ENCODE data around the gene CNTNAP2.

DNA sequence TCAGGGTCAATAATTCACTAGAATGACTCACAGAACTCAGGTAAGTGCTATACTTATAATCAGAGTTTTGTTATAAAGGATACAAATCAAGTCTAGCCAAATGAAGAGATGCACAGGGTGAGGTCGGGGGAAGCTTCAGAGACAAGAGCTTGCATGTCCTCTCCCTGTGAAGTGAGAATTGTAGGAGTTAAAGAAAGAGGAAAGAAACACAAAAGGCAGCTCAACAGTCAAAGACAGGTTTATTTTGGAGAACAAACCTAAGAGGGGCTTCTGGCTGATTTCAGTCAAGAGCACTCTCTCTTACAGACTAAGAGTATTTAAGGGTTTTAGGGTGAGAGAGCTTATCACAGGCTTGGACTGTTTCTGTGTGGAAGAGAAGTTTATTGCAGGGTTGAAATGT, 1873.5 kb downstream of the CNTNAP2 start:
- no peak for TF ChIP-seq POLR2A (IDR thresholded peaks at IDR 0.05)
- TF ChIP-seq EP300 (IDR thresholded peaks at IDR 0.05): no peak
- no peak for TF ChIP-seq POLR2AphosphoS5 (IDR thresholded peaks at IDR 0.05)

All from stomach (tissue), 4 donors.